AG10803 (cell line): Measurements from ENCODE around the gene PROX2.

Experiments used
- DNase-seq: peaks from one replicate; pipeline ENCODE4 v3.0.0; 2010; ENCODE audit warnings: low read depth
- H3K4me3 ChIP-seq: 2 replicates; pipeline ENCODE4 v1.5.1; 2011; ENCODE audit warnings: mild to moderate bottlenecking, low read length, control low read depth
- TF ChIP-seq, protein P1 (sequence below): conservative IDR thresholded peaks from 2 replicates; pipeline ENCODE4 v1.5.1; 2011; ENCODE audit warnings: mild to moderate bottlenecking, low read length, control low read depth, inconsistent platforms

PROX2 gene

GRCh38 chr14:74891870-74892269 is 15.9 kb upstream of the PROX2 start:
- H3K4me3 ChIP-seq: no peak overlapping the region
- DNase-seq: no peak
- TF ChIP-seq, protein P1, sequence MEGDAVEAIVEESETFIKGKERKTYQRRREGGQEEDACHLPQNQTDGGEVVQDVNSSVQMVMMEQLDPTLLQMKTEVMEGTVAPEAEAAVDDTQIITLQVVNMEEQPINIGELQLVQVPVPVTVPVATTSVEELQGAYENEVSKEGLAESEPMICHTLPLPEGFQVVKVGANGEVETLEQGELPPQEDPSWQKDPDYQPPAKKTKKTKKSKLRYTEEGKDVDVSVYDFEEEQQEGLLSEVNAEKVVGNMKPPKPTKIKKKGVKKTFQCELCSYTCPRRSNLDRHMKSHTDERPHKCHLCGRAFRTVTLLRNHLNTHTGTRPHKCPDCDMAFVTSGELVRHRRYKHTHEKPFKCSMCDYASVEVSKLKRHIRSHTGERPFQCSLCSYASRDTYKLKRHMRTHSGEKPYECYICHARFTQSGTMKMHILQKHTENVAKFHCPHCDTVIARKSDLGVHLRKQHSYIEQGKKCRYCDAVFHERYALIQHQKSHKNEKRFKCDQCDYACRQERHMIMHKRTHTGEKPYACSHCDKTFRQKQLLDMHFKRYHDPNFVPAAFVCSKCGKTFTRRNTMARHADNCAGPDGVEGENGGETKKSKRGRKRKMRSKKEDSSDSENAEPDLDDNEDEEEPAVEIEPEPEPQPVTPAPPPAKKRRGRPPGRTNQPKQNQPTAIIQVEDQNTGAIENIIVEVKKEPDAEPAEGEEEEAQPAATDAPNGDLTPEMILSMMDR: no peak

DNA sequence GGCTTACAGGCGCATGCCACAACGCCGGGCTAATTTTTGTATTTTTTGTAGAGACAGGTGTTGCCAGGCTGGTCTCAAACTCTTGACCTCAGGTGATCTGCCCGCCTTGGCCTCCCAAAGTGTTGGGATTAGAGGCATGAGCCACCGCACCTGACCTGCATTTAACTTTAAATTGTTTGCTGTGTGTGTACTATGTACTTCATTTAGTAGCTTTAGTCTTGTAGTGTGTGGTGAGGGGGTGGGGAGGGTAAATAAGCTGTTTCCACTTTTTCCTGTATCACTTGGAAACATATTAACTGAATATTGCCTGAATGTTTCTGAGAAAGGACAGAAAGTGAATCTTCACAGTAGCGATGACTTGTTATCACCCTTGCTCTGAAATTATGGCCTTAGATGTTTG is 14.3 kb upstream of the PROX2 start:
- no peak for DNase-seq
- TF ChIP-seq, protein P1: no peak
- no peak overlapping the region for H3K4me3 ChIP-seq

DNA sequence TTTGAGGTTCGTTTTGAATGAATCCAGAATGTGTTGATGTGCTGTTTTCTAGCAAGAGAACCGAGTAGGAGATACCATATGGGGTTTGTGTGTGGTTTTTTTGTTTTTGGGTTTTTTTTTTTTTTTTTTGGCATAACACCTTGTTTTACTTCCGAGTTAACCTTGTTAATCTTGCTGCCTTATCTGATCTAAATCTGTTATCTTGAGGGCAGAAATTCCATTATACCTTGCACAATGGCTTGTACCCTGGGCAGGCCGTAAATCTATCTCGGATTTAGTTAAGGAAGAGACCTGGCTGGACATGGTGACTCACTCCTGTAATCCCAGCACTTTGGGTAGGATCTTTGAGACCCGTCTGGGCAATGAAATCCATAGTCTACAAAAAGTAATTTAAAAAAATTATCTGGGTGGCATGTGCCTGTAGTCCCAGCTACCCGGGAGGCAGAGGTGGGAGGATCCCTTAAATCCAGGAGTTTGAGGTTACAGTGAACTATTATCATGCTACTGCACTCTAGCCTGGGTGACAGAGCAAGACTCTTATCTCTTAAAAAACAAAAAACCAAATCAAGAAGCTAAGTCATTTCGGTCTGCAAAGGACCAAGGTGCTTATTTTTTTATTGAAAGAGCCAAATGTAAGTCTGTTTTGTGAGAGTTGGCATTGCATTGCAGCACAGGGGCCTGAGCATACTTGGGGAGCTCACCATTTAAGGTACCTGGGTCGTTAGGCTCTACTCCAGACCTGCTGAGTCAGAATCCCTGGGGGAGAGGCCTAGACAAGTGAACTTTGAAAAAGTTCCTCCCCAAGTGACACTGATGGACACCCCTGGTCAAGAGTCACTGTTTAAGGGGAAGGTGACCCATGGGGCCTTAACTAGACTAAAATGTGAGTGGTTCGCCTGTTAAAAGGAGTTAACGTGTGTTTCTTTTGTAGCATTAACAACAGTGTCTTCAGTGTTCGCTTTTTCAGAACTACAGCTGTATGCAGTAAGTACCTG is 12.5 kb upstream of the PROX2 start:
- TF ChIP-seq, protein P1: no peak
- DNase-seq: no peak
- H3K4me3 ChIP-seq: no peak overlapping the region

GRCh38 chr14:74886001-74886400 is 10.1 kb upstream of the PROX2 start:
- DNase-seq: peak; percentile 99
- TF ChIP-seq, protein P1: no peak
- H3K4me3 ChIP-seq: no peak overlapping the region

GRCh38 chr14:74882103-74882920 is 6.4 kb upstream of the PROX2 start:
- DNase-seq: peak; percentile 52
- TF ChIP-seq, protein P1: no peak
- H3K4me3 ChIP-seq: peak overlapping the region; percentile 92

DNA sequence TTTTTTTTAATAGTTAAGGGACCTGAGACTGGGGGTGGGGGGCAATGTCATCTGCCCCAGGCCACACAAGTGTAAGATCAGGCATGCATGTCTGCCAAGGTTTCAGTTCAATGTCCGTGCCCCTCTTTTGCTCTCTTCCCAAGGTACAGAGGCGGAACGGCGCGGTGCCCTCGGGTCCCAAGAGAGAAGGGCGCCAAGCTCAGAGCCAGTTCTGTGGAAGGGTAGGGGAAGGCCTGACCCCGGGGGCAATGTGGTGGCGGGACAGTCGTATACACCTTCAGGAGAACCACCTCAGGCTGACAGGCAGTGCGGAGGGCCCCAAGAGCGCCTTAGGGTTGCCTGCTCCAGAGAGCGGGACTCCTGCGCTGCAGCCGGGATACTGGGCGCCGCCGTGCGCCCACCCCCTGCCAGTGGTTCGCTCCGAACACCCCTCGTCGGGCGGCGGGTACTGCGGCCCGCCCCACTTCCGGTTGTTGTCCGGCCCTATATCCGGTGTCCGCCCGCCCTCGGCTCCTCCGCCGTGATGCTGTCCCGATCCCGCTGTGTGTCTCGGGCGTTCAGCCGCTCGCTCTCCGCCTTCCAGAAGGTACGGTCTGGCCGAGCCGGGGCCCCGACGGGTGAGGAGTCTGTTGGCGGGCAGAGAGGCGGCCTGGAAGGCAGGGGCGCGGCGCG is 5.6 kb upstream of the PROX2 start, which contains the start of gene DLST:
Gene DLST (plus strand): TSS at position 486 of the 672 bp plus-strand sequence. CDS start 38 bp downstream, at position 524.
- TF ChIP-seq, protein P1: no peak; the same call in 1 of the 2 replicates
- peak within 1 kb of the TSS; percentile 92 for H3K4me3 ChIP-seq

More for the DNA sequence above, 5.6 kb upstream of the PROX2 start, which contains the start of gene DLST:
- DNase-seq: peak; percentile 87
